GM12891 (cell line): Measurements from ENCODE around the gene RSPH10B2.
"Not testable (repeated sequence)": the region's sequence is repeated elsewhere in the genome, so short reads cannot be mapped to it uniquely, and the experiment has no call there.

Source experiments
- POLR2A ChIP-seq: IDR thresholded peaks from 2 replicates; pipeline ENCODE4 v1.6.1; 2011; ENCODE audit warnings: low read depth, low read length, control low read depth
- POLR2AphosphoS5 ChIP-seq: IDR thresholded peaks from 2 replicates; pipeline ENCODE4 v1.6.1; 2011; ENCODE audit warnings: low read depth, low read length, control low read depth
- POU2F2 ChIP-seq: IDR thresholded peaks from 2 replicates; pipeline ENCODE4 v1.6.1; 2011; ENCODE audit warnings: low read depth, mild to moderate bottlenecking, control low read depth, low read length, moderate library complexity
- SPI1 ChIP-seq: IDR thresholded peaks from 2 replicates; pipeline ENCODE4 v1.6.1; 2011; ENCODE audit warnings: low read depth, low read length, control low read depth
- TAF1 ChIP-seq: IDR thresholded peaks from 2 replicates; pipeline ENCODE4 v1.6.1; 2011; ENCODE audit warnings: low read depth, low read length, control low read depth

- not testable (repeated sequence) for TF ChIP-seq SPI1, POLR2AphosphoS5, POLR2A, TAF1, POU2F2
Observed at GRCh38 chr7:6789353-6789752, 35.5 kb downstream of the RSPH10B2 start.
